PFSK-1 (cell line): ENCODE data around the gene CELSR1.

Source experiments
- POLR2AphosphoS5 ChIP-seq: IDR thresholded peaks from 2 replicates; pipeline ENCODE4 v1.6.1; 2012; ENCODE audit warnings: low read depth, mild to moderate bottlenecking, control low read depth, low read length, moderate library complexity
- REST ChIP-seq, 2 experiments: IDR thresholded peaks; 2 replicates each; pipeline versions ENCODE4 v1.6.1 to v1.8.0; 2011 to 2012; ENCODE audit warnings: low read depth in 2 of 2, low read length in 2 of 2, control low read depth in 1 of 2, inconsistent platforms in 1 of 2, mild to moderate bottlenecking in 1 of 2, moderate library complexity in 1 of 2; ENCODE audit not compliant: insufficient read depth in 1 of 2

- no peak for TF ChIP-seq POLR2AphosphoS5
- no peak for TF ChIP-seq REST (IDR thresholded peaks at IDR 0.05; ENCODE audit: insufficient read depth in 1 of 2, low read depth in 2 of 2, low read length in 2 of 2)
Observed at GRCh38 chr22:46366801-46367706, 170.4 kb downstream of the CELSR1 start.
